ENCODE results near the gene AVPR2. TPM values are rescaled to one million over a fixed set of nuclear protein-coding genes. Genes with fewer than 3 reads are reported as not detected.

The AVPR2 gene
- total RNA-seq, 8 experiments from 2014 or later = 0.11 to 1.4 (median 0.19) TPM; not detected in 3

GRCh38 chrX:153902385-153902784 lies 2.1 kb upstream of the AVPR2 start:
- H3K4me3 ChIP-seq = no peak overlapping the region
- peaks cover 16 to 22% of the 10 kb centered on the region in 2 donors for H3K4me1 ChIP-seq (replicated peaks in 1 of 2)
- ATAC-seq (replicated peaks in 6 of 8) = no peak
- in situ Hi-C loops (cut with MboI; ENCODE audit: low pct_unique_long_range_greater_than_20kb in 2 of 9, low sequenced_read_pairs in 9 of 9, unreplicated experiment in 9 of 9) = no loop called here
- peak overlapping the region in 1 of 2 donors; percentile 63 for H3K27ac ChIP-seq
- no CpG with 5 or more reads among the region's 10 CpGs for WGBS, 10 experiments

GRCh38 chrX:153903238-153903980 lies 1.1 kb upstream of the AVPR2 start:
- peaks cover 16 to 22% of the 10 kb centered on the region in 2 donors for H3K4me1 ChIP-seq (replicated peaks in 1 of 2)
- in situ Hi-C loops (cut with MboI; ENCODE audit: low pct_unique_long_range_greater_than_20kb in 2 of 9, low sequenced_read_pairs in 9 of 9, unreplicated experiment in 9 of 9) = no loop called here
- 48 to 80% (median 56%) methylated on average over 1 to 9 of the region's 18 CpGs; no CpG with 5 or more reads in 7 of the 10 experiments for WGBS, 10 experiments
- H3K27ac ChIP-seq = no peak overlapping the region
- no peak overlapping the region for H3K4me3 ChIP-seq
- ATAC-seq (replicated peaks in 6 of 8) = peak in 1 of 8 experiments; percentile 27

- ATAC-seq (replicated peaks in 6 of 8) = no peak
- WGBS, 10 experiments = 53 to 60% methylated on average over 2 to 3 of the region's 32 CpGs; no CpG with 5 or more reads in 8 of the 10 experiments
- H3K4me3 ChIP-seq = no peak overlapping the region
- H3K4me1 ChIP-seq (replicated peaks in 1 of 2) = peaks cover 25 to 27% of the 10 kb centered on the region in 2 donors
- no peak overlapping the region for H3K27ac ChIP-seq
- in situ Hi-C loops (cut with MboI; ENCODE audit: low pct_unique_long_range_greater_than_20kb in 2 of 9, low sequenced_read_pairs in 9 of 9, unreplicated experiment in 9 of 9) = no loop called here
Measured at GRCh38 chrX:153905481-153906095, 1.1 kb downstream of the AVPR2 start.

GRCh38 chrX:153906126-153906917 lies 1.8 kb downstream of the AVPR2 start:
- Histone ChIP-seq H3K4me3 (no peak overlapping the region), H3K4me1 (replicated peaks in 1 of 2) (peaks cover 20 to 25% of the 10 kb centered on the region in 2 donors), H3K27ac (no peak overlapping the region)
- in situ Hi-C loops (cut with MboI; ENCODE audit: low pct_unique_long_range_greater_than_20kb in 2 of 9, low sequenced_read_pairs in 9 of 9, unreplicated experiment in 9 of 9) = no loop called here
- 27 to 40% (median 28%) methylated on average over 3 to 5 of the region's 27 CpGs; no CpG with 5 or more reads in 7 of the 10 experiments for WGBS, 10 experiments
- no peak for ATAC-seq (replicated peaks in 6 of 8)

GRCh38 chrX:153907456-153907855 lies 3.0 kb downstream of the AVPR2 start:
- WGBS, 10 experiments = 38% methylated on average over 2 of the region's 12 CpGs; no CpG with 5 or more reads in 9 of the 10 experiments
- peaks cover 9 to 15% of the 10 kb centered on the region in 2 donors for H3K4me1 ChIP-seq (replicated peaks in 1 of 2)
- H3K27ac ChIP-seq = no peak overlapping the region
- in situ Hi-C loops (cut with MboI; ENCODE audit: low pct_unique_long_range_greater_than_20kb in 2 of 9, low sequenced_read_pairs in 9 of 9, unreplicated experiment in 9 of 9) = no loop called here
- no peak for ATAC-seq (replicated peaks in 6 of 8)
- H3K4me3 ChIP-seq = no peak overlapping the region

GRCh38 chrX:153908219-153908860 lies 3.9 kb downstream of the AVPR2 start:
- no peak for ATAC-seq (replicated peaks in 6 of 8)
- no peak overlapping the region for H3K27ac ChIP-seq
- in situ Hi-C loops (cut with MboI; ENCODE audit: low pct_unique_long_range_greater_than_20kb in 2 of 9, low sequenced_read_pairs in 9 of 9, unreplicated experiment in 9 of 9) = no loop called here
- no CpG with 5 or more reads among the region's 23 CpGs for WGBS, 10 experiments
- no peak overlapping the region for H3K4me3 ChIP-seq
- peaks cover 9 to 15% of the 10 kb centered on the region in 2 donors for H3K4me1 ChIP-seq (replicated peaks in 1 of 2)

- H3K27ac ChIP-seq = peak overlapping the region in 1 of 2 donors; percentile 61
- no CpG with 5 or more reads among the region's 37 CpGs for WGBS, 10 experiments
- no peak overlapping the region for H3K4me3 ChIP-seq
- in situ Hi-C loops (cut with MboI; ENCODE audit: low pct_unique_long_range_greater_than_20kb in 2 of 9, low sequenced_read_pairs in 9 of 9, unreplicated experiment in 9 of 9) = no loop called here
- ATAC-seq (replicated peaks in 6 of 8) = peak in 6 of 8 experiments; percentile 47 to 88 (median 86)
- H3K4me1 ChIP-seq (replicated peaks in 1 of 2) = peaks cover 9 to 15% of the 10 kb centered on the region in 2 donors
Measured at GRCh38 chrX:153909024-153909979, 4.8 kb downstream of the AVPR2 start.

GRCh38 chrX:153909980-153910360 lies 5.5 kb downstream of the AVPR2 start:
- no peak for ATAC-seq (replicated peaks in 6 of 8)
- in situ Hi-C loops (cut with MboI; ENCODE audit: low pct_unique_long_range_greater_than_20kb in 2 of 9, low sequenced_read_pairs in 9 of 9, unreplicated experiment in 9 of 9) = no loop called here
- H3K4me3 ChIP-seq = no peak overlapping the region
- H3K4me1 ChIP-seq (replicated peaks in 1 of 2) = peaks cover 9 to 15% of the 10 kb centered on the region in 2 donors
- peak overlapping the region in 1 of 2 donors; percentile 61 for H3K27ac ChIP-seq
- no CpG with 5 or more reads among the region's 25 CpGs for WGBS, 10 experiments

GRCh38 chrX:153910446-153910845 lies 6.0 kb downstream of the AVPR2 start:
- no peak for ATAC-seq (replicated peaks in 6 of 8)
- WGBS, 10 experiments = no CpG with 5 or more reads among the region's 22 CpGs
- in situ Hi-C loops (cut with MboI; ENCODE audit: low pct_unique_long_range_greater_than_20kb in 2 of 9, low sequenced_read_pairs in 9 of 9, unreplicated experiment in 9 of 9) = no loop called here
- H3K27ac ChIP-seq = no peak overlapping the region
- H3K4me3 ChIP-seq = no peak overlapping the region
- peaks cover 9 to 15% of the 10 kb centered on the region in 2 donors for H3K4me1 ChIP-seq (replicated peaks in 1 of 2)

- Histone ChIP-seq H3K4me3 (no peak overlapping the region), H3K27ac (no peak overlapping the region), H3K4me1 (replicated peaks in 1 of 2) (peaks cover 9 to 15% of the 10 kb centered on the region in 2 donors)
- 0 to 100% (median 57%) methylated on average over 1 to 5 of the region's 6 CpGs; no CpG with 5 or more reads in 2 of the 10 experiments for WGBS, 10 experiments
- in situ Hi-C loops (cut with MboI; ENCODE audit: low pct_unique_long_range_greater_than_20kb in 2 of 9, low sequenced_read_pairs in 9 of 9, unreplicated experiment in 9 of 9) = no loop called here
- no peak for ATAC-seq (replicated peaks in 6 of 8)
Measured at GRCh38 chrX:153911798-153912197, 7.3 kb downstream of the AVPR2 start.

GRCh38 chrX:153913211-153913610 lies 8.7 kb downstream of the AVPR2 start:
- no CpG with 5 or more reads among the region's 17 CpGs for whole genome bisulfite sequencing, 10 experiments
- in situ Hi-C loops (cut with MboI; ENCODE audit: low pct_unique_long_range_greater_than_20kb in 2 of 9, low sequenced_read_pairs in 9 of 9, unreplicated experiment in 9 of 9) = no loop called here

GRCh38 chrX:153913701-153914100 lies 9.2 kb downstream of the AVPR2 start:
- Histone ChIP-seq H3K27ac (no peak overlapping the region), H3K4me3 (no peak overlapping the region), H3K4me1 (replicated peaks in 1 of 2) (peaks cover 9 to 14% of the 10 kb centered on the region in 2 donors)
- in situ Hi-C loops (cut with MboI; ENCODE audit: low pct_unique_long_range_greater_than_20kb in 2 of 9, low sequenced_read_pairs in 9 of 9, unreplicated experiment in 9 of 9) = no loop called here
- WGBS, 10 experiments = 60% methylated on average over 1 of the region's 17 CpGs; no CpG with 5 or more reads in 9 of the 10 experiments
- ATAC-seq (replicated peaks in 6 of 8) = no peak

More at GRCh38 chrX:153913211-153913610, 8.7 kb downstream of the AVPR2 start:
- H3K4me3 ChIP-seq = no peak overlapping the region
- peak in 1 of 8 experiments; percentile 8 for ATAC-seq (replicated peaks in 6 of 8)
- H3K4me1 ChIP-seq (replicated peaks in 1 of 2) = peaks cover 9 to 15% of the 10 kb centered on the region in 2 donors
- no peak overlapping the region for H3K27ac ChIP-seq

Data from motor neuron (in vitro differentiated cells).